Suppressor macrophage treated with lipopolysaccharide for 4 hours (primary cell): Measurements from ENCODE around the gene SORCS2.

Experiments
- DNase-seq: peaks from one replicate; pipeline ENCODE4 v3.0.0-alpha.2; 2020

Gene SORCS2

GRCh38 chr4:7330031-7330596 lies 137.8 kb downstream of the SORCS2 start:
- DNase-seq: no peak

- no peak for DNase-seq
These were observed 138.7 kb downstream of the SORCS2 start for GRCh38 chr4:7330811-7331681.

- no peak for DNase-seq
These were observed 139.3 kb downstream of the SORCS2 start for GRCh38 chr4:7331682-7332000.

- no peak for DNase-seq
These were observed 140.1 kb downstream of the SORCS2 start for GRCh38 chr4:7332216-7333023.

- no peak for DNase-seq
These were observed 140.9 kb downstream of the SORCS2 start for GRCh38 chr4:7333024-7333780.

- DNase-seq: no peak
These were observed 141.6 kb downstream of the SORCS2 start for GRCh38 chr4:7333801-7334421.

GRCh38 chr4:7334521-7335275 lies 142.4 kb downstream of the SORCS2 start:
- no peak for DNase-seq

GRCh38 chr4:7335344-7336066 lies 143.2 kb downstream of the SORCS2 start:
- DNase-seq: peak; percentile 58

GRCh38 chr4:7336067-7336569 lies 143.8 kb downstream of the SORCS2 start:
- DNase-seq: no peak

- no peak for DNase-seq
These were observed 144.4 kb downstream of the SORCS2 start for GRCh38 chr4:7336732-7337131.

- DNase-seq: no peak
These were observed 145.1 kb downstream of the SORCS2 start for GRCh38 chr4:7337196-7338058.

- no peak for DNase-seq
These were observed 145.7 kb downstream of the SORCS2 start for GRCh38 chr4:7338059-7338452.

GRCh38 chr4:7338876-7339623 lies 146.7 kb downstream of the SORCS2 start:
- DNase-seq: no peak

GRCh38 chr4:7339751-7340552 lies 147.6 kb downstream of the SORCS2 start:
- no peak for DNase-seq

GRCh38 chr4:7340553-7341433 lies 148.5 kb downstream of the SORCS2 start:
- DNase-seq: no peak

- no peak for DNase-seq
These were observed 149.3 kb downstream of the SORCS2 start for GRCh38 chr4:7341491-7342222.
